Kidney (tissue), 14 donors: Measurements from ENCODE around the gene FAM193A. TPM values are rescaled to one million over a fixed set of nuclear protein-coding genes. Genes with fewer than 3 reads are reported as not detected.
A peak's percentile ranks its signal among the peaks of the same experiment; 100 is the strongest.

Experiments used
- DNase-seq, 5 donors: peaks; one replicate each; pipeline ENCODE4 v3.0.0-alpha.2; 2013 to 2020
- FAIRE-seq: peaks from 2 replicates; lab custom pipeline; 2012; peaks lifted over from hg19 to GRCh38; lab: Jason Lieb, UNC
- H3K27ac ChIP-seq, 2 donors: one replicate each; pipeline ENCODE4 v1.7.0; 2013; ENCODE audit warnings: low read depth in 2 of 2, low read length in 2 of 2, inconsistent platforms in 1 of 2
- H3K27me3 ChIP-seq: one replicate; pipeline ENCODE4 v1.7.1; 2013; ENCODE audit warnings: low read length, inconsistent platforms; ENCODE audit not compliant: control insufficient read depth, insufficient read depth
- H3K36me3 ChIP-seq, 3 donors: one replicate each; pipeline versions ENCODE4 v1.7.0 to v1.7.1; 2013; ENCODE audit warnings: low read length in 3 of 3, control low read depth in 1 of 3, inconsistent platforms in 1 of 3; ENCODE audit not compliant: insufficient read depth in 3 of 3, control insufficient read depth in 2 of 3
- H3K4me1 ChIP-seq, 3 donors: one replicate each; pipeline versions ENCODE4 v1.7.0 to v1.7.1; 2013; ENCODE audit warnings: low read length in 3 of 3, inconsistent platforms in 1 of 3, low read depth in 1 of 3; ENCODE audit not compliant: control insufficient read depth in 2 of 3, insufficient read depth in 2 of 3
- H3K4me3 ChIP-seq, 3 donors: one replicate each; pipeline versions ENCODE4 v1.7.0 to v1.8.1; 2013; ENCODE audit warnings: low read length in 3 of 3, control low read depth in 1 of 3, inconsistent platforms in 1 of 3
- H3K9ac ChIP-seq, 3 donors: one replicate each; pipeline versions ENCODE4 v1.7.0 to v1.7.1; 2013; ENCODE audit warnings: low read length in 3 of 3, control low read depth in 1 of 3, inconsistent platforms in 1 of 3
- H3K9me3 ChIP-seq, 3 donors: one replicate each; pipeline versions ENCODE4 v1.7.0 to v1.7.1; 2013; ENCODE audit warnings: low read length in 3 of 3, control low read depth in 1 of 3, inconsistent platforms in 1 of 3; ENCODE audit not compliant: control insufficient read depth in 2 of 3, insufficient read depth in 1 of 3
- CTCF ChIP-seq: IDR thresholded peaks from 3 replicates; pipeline ENCODE4 v1.5.1; 2012; ENCODE audit warnings: mild to moderate bottlenecking, moderate library complexity, borderline replicate concordance; ENCODE audit not compliant: insufficient read depth; ENCODE audit errors: extremely low read depth
- intact Hi-C: fragments of 100-400 bp; cut with DNase I; formaldehyde crosslinking; loops from one replicate; pipeline ENCODE4 v1.11.1; 2022
- polyA plus RNA-seq: library from polyadenylated mRNA; stranded (reverse); fragments of 350-450 nt; fragmentation: Illumina TruSeq; extraction: RNeasy Lipid Tissue Mini Kit (QIAGEN cat#74804); gene quantifications from one replicate; pipeline ENCODE4 v1.2.3, GENCODE V29; 2014; ENCODE audit warnings: low read depth, low replicate concordance; ENCODE audit not compliant: insufficient read depth
- total RNA-seq: library from RNA; stranded (reverse); fragmentation: NEBNext Ultra II Directional; extraction: Animal tissue kit (Norgen Biotek cat#: 25700); gene quantifications from one replicate; pipeline ENCODE4 v1.2.1, GENCODE V29; 2021
- donor health status: control.
- donor health status: control.
- donor health status: control.
- donor health status: control.
- donor health status: control.
- donor health status: DM: yes; HTN: yes; CAD: no.
- donor health status: Normal renal cell carcinoma (clear cell type).

Gene FAM193A
- total and polyA plus RNA-seq, 2 donors from 2014 or later = 6.3 to 29.3 TPM

DNA sequence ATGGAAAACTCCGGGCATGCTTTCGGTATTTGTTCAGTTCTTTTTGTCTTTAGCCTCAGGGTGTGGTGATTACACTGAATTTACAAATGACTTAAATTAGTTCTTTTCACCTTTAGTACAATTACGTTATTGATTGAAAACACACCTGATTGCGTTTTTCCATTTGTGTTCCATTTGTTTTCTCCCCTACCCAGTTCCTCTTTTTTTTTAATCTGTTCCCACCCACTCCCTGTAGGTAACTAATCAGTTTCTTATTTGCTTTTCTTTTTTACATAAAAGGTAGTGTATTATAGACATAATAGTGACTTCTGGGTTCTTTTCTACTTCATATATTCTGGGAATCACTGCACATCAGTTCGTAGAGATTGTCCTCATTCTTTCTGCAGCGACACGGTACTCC, 166.3 kb downstream of the FAM193A start:
- TF ChIP-seq CTCF = no peak
- Histone ChIP-seq H3K4me3 (no peak overlapping the region), H3K4me1 (no peaks in the 10 kb centered on the region), H3K9ac (no peak overlapping the region), H3K9me3 (no peaks in the 10 kb centered on the region), H3K36me3 (peaks cover 6 to 36% (median 24%) of the 10 kb centered on the region in 3 donors), H3K27me3 (no peaks in the 10 kb centered on the region), H3K27ac (no peak overlapping the region)
- DNase-seq (no peak), FAIRE-seq (no peak)
- intact Hi-C loops = no loop called here

DNA sequence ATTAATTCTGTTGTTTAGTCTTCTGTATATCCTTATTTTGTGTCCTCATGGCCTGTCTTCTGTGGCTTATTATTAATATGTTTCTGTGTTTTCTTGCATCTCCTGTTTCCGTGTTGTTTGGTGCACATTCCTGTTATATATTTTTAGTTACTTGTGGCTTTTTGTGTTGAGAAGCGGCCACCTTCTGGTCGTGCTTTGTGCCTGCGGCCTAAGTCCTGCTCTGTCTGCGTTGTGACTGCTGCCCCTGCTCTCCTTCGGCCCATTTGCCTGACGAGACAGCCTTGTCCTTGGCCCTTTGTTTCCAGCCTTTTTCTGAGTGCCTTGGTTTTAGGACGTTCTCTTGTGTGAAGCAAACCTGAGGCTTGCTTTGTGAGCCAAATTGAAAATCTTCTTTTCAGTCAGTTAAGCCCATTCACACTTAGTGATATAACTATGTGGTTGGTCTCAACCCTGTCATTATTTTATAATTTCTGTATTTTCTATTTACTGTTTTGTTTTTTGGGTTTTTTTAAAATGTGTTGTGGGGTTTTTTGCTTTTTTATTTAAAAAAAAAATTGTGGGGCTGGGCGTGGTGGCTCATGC, 175.9 kb downstream of the FAM193A start:
- H3K4me3 ChIP-seq = no peak overlapping the region
- H3K27me3 ChIP-seq = no peaks in the 10 kb centered on the region
- no peak for DNase-seq
- TF ChIP-seq CTCF = no peak
- no peaks in the 10 kb centered on the region for H3K9me3 ChIP-seq
- intact Hi-C loops = no loop called here
- FAIRE-seq = no peak
- H3K4me1 ChIP-seq = peaks cover 0 to 8% (median 0%) of the 10 kb centered on the region in 3 donors
- no peak overlapping the region for H3K9ac ChIP-seq
- peaks cover 0 to 22% (median 2%) of the 10 kb centered on the region in 3 donors for H3K36me3 ChIP-seq
- no peak overlapping the region for H3K27ac ChIP-seq

DNA sequence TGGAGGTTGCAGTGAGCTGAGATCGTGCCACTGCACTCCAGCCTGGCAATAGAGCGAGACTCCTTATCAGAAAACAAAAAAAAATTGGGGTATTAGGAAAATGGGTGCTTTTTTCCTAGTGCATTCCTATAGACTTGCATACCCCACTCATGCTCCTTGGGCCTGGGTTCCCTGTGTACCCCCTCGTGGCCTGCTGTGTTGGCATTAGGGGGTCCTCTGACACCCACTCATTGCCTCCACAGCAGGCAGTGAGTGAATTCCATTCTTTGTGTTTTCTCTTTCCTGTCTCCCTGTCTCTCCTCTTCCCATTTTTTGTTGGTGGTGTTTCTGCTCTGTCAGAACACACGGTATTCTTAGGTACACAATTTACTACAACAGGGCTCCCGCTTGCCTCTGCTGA, 176.9 kb downstream of the FAM193A start:
- FAIRE-seq = no peak
- H3K4me3 ChIP-seq = no peak overlapping the region
- H3K4me1 ChIP-seq = peaks cover 0 to 8% (median 0%) of the 10 kb centered on the region in 3 donors
- no peak for DNase-seq
- H3K9ac ChIP-seq = peak overlapping the region in 1 of 3 donors; percentile 46
- TF ChIP-seq CTCF = no peak
- H3K27me3 ChIP-seq = no peaks in the 10 kb centered on the region
- peaks cover 0 to 17% (median 2%) of the 10 kb centered on the region in 3 donors for H3K36me3 ChIP-seq
- H3K27ac ChIP-seq = peak overlapping the region; percentile 71 to 74
- intact Hi-C loops = no loop called here
- no peaks in the 10 kb centered on the region for H3K9me3 ChIP-seq
